Right atrium auricular region (tissue), 2 donors: ENCODE data around the gene TLE6. TPM values are rescaled to one million over a fixed set of nuclear protein-coding genes. Genes with fewer than 3 reads are reported as not detected.

Experiments used
- DNase-seq: peaks from one replicate; pipeline ENCODE4 v3.0.0-alpha.2; 2019; ENCODE audit warnings: low spot score
- H3K27ac ChIP-seq, 2 donors: fragments of 200-600 bp; sonication (generic); 1 replicate in 1 of 2; 2 replicates in 1 of 2; pipeline ENCODE4 v1.5.1; 2016 to 2019
- H3K27me3 ChIP-seq, 2 donors: fragments of 200-600 bp; sonication (generic); one replicate each; pipeline versions ENCODE4 v1.5.1 to v1.6.0; 2017 to 2019
- H3K36me3 ChIP-seq: fragments of 200-600 bp; sonication (generic); one replicate; pipeline ENCODE4 v1.5.1; 2016
- H3K4me1 ChIP-seq, 2 donors: fragments of 200-600 bp; sonication (generic); one replicate each; pipeline versions ENCODE4 v1.5.1 to v1.6.0; 2017 to 2019
- H3K4me3 ChIP-seq, 2 donors: fragments of 200-600 bp; sonication (generic); 1 replicate in 1 of 2; 2 replicates in 1 of 2; pipeline ENCODE4 v1.5.1; 2017 to 2019; ENCODE audit warnings: mild to moderate bottlenecking in 1 of 2, moderate library complexity in 1 of 2
- H3K9me3 ChIP-seq, 2 donors: fragments of 200-600 bp; sonication (generic); one replicate each; pipeline ENCODE4 v1.5.1; 2019
- total RNA-seq, 2 donors: library from RNA; depleted of rRNA; stranded (reverse); fragments of >200 nt; gene quantifications; one replicate each; pipeline ENCODE4 v1.1.0, GENCODE V29; 2016
- TF ChIP-seq, protein P1 (sequence below), 2 donors: fragments of 200-600 bp; sonication (generic); IDR thresholded peaks; one replicate each; pipeline ENCODE4 v1.5.1; 2019; ENCODE audit warnings: antibody characterized with exemption in 2 of 2

The TLE6 gene
- total RNA-seq, 2 donors from 2014 or later, result 2.1 to 5.2 TPM

DNA sequence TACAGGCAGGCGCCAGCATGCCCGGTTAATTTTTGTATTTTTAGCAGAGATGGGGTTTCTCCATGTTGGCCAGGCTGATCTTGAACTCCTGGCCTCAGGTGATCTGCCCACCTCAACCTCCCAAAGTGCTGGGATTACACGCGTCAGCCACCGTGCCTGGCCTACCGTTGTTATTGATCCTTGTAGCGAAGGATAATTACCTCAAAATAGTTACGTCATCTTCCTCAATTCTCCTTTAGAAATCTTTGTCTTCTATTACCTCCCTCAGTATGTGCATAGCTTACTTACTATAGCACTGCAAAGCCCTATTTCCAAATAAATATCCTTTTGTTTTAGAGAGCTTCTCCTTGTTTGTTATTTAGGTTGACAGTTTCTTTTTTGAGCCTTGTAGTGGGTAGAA is 9.4 kb upstream of the TLE6 start:
- H3K4me1 ChIP-seq, result peaks cover 0 to 49% of the 10 kb centered on the region in 2 donors
- TF ChIP-seq, protein P1, sequence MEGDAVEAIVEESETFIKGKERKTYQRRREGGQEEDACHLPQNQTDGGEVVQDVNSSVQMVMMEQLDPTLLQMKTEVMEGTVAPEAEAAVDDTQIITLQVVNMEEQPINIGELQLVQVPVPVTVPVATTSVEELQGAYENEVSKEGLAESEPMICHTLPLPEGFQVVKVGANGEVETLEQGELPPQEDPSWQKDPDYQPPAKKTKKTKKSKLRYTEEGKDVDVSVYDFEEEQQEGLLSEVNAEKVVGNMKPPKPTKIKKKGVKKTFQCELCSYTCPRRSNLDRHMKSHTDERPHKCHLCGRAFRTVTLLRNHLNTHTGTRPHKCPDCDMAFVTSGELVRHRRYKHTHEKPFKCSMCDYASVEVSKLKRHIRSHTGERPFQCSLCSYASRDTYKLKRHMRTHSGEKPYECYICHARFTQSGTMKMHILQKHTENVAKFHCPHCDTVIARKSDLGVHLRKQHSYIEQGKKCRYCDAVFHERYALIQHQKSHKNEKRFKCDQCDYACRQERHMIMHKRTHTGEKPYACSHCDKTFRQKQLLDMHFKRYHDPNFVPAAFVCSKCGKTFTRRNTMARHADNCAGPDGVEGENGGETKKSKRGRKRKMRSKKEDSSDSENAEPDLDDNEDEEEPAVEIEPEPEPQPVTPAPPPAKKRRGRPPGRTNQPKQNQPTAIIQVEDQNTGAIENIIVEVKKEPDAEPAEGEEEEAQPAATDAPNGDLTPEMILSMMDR (IDR thresholded peaks at IDR 0.05), result no peak
- no peaks in the 10 kb centered on the region for H3K9me3 ChIP-seq
- no peaks in the 10 kb centered on the region for H3K27me3 ChIP-seq
- no peak for DNase-seq
- no peak overlapping the region for H3K4me3 ChIP-seq
- no peaks in the 10 kb centered on the region for H3K36me3 ChIP-seq
- H3K27ac ChIP-seq, result peak overlapping the region in 1 of 2 donors; percentile 85

DNA sequence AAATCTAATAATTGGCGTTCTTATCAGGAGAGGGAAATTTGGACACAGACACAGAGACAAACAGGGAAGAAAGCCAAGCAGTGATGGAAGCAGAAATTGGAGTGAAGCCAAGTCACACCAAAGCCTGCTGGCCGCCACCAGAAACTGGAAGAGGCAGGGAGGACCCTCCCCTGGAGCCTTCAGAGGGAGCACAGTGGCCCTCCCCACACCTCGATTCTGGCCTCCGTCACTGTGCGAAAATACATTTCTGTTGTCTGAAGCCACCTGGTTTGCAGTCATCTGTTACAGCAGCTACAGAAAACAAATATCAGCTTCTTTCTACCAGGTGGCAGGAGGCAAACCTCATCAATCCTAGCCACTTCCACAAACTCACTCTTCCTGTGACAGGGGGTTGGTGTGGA is 8.3 kb upstream of the TLE6 start:
- Histone ChIP-seq H3K36me3 (no peaks in the 10 kb centered on the region), H3K27me3 (no peaks in the 10 kb centered on the region), H3K27ac (peak overlapping the region; percentile 75 to 85), H3K4me1 (peaks cover 0 to 60% of the 10 kb centered on the region in 2 donors), H3K4me3 (peak overlapping the region in 1 of 2 donors; percentile 10), H3K9me3 (no peaks in the 10 kb centered on the region)
- TF ChIP-seq, protein P1 (IDR thresholded peaks at IDR 0.05), result no peak
- DNase-seq, result peak; percentile 91

DNA sequence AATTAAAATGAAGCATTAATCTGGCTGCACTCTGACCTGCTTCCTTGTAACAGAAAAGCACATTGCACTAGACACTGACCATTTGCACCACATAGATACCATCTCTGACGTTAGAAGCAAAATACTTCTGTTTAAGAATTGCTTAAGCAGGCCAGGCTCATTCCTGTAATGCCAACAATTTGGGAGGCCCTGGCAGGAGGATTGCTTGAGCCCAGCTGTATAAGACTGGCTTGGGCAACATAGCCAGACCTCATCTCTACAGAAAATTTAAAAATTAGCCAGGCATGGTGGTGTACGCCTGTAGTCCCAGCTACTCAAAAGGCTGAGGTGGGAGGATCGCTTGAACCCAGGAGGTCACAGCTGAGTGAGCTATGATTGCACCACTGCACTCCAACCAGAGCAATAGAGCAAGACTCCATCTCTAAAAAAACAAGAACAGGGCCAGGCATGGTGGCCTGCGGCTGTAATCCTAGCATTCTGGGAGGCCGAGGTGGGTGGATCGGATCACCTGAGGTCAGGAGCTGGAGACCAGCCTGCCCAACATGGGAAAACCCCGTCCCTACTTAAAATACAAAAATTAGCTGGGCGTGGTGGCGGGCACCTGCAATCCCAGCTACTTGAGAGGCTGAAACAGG is 7.0 kb upstream of the TLE6 start:
- H3K27ac ChIP-seq, result peak overlapping the region; percentile 75 to 85
- H3K9me3 ChIP-seq, result no peaks in the 10 kb centered on the region
- no peak overlapping the region for H3K4me3 ChIP-seq
- DNase-seq, result peak; percentile 84
- H3K27me3 ChIP-seq, result no peaks in the 10 kb centered on the region
- peaks cover 0 to 72% of the 10 kb centered on the region in 2 donors for H3K4me1 ChIP-seq
- H3K36me3 ChIP-seq, result no peaks in the 10 kb centered on the region
- TF ChIP-seq, protein P1 (IDR thresholded peaks at IDR 0.05), result no peak

DNA sequence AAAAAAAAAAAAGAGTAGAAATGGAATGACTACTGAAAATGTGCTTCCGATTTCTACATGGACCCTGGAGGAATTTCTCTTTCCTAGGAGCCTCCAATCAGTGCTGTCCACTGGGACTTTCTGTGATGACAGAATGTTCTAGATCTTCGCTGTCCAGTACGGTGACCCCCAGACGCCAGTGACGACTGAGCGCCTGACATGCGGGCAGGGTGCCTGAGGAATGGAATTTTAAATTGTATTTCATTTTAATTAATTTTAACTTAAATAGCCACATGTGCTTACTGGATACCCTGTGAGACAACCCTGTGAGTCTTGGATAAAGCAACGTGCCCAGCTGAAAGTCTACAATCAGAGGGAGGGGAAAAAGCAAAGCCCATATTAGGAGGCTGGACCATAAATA is 4.1 kb upstream of the TLE6 start:
- peak overlapping the region; percentile 75 to 85 for H3K27ac ChIP-seq
- DNase-seq, result peak; percentile 88

DNA sequence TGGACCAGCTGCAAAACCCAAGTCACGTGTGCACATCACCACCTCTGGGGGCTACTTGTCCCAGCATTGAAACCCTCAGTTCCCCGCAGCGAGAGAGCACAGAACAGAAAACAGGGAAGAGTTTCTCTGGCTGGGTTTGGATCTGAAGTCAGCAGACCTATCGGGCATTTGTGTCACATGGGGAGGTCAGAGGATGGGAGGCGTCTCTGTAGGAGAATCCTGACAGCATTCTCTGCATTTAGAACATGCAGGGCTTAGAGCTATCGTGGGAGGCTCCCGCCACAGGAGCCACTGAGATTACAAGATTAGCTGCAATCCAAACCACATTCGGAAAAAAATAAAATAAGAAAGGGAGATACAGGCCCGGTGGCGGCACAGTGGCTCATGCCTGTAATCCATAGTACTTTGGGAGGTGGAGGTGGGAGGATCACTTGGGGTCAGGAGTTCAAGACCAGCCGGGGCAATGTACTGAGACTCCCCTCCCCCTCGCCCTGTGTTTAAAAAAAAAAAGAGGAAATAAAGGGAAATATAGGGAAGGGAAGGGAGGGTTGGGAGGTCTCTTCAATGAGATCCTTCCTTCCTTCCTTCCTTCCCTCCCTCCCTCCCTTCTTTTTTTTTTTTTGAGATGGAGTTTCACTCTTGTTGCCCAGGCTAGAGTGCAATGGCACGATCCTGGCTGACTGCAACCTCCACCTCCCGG is 2.9 kb upstream of the TLE6 start:
- no peaks in the 10 kb centered on the region for H3K36me3 ChIP-seq
- H3K4me1 ChIP-seq, result peaks cover 0 to 81% of the 10 kb centered on the region in 2 donors
- H3K4me3 ChIP-seq, result no peak overlapping the region

More for the DNA sequence above, 4.1 kb upstream of the TLE6 start:
- no peak overlapping the region for H3K4me3 ChIP-seq
- peaks cover 0 to 93% of the 10 kb centered on the region in 2 donors for H3K4me1 ChIP-seq
- no peaks in the 10 kb centered on the region for H3K36me3 ChIP-seq
- H3K9me3 ChIP-seq, result no peaks in the 10 kb centered on the region
- TF ChIP-seq, protein P1 (IDR thresholded peaks at IDR 0.05), result no peak
- H3K27me3 ChIP-seq, result no peaks in the 10 kb centered on the region

More for the DNA sequence above, 2.9 kb upstream of the TLE6 start:
- H3K27ac ChIP-seq, result peak overlapping the region; percentile 75 to 85
- no peaks in the 10 kb centered on the region for H3K9me3 ChIP-seq
- DNase-seq, result peak; percentile 91
- H3K27me3 ChIP-seq, result no peaks in the 10 kb centered on the region
- TF ChIP-seq, protein P1 (IDR thresholded peaks at IDR 0.05), result no peak
